Astrocyte (in vitro differentiated cells and primary cell): ENCODE measurements around the gene C12orf56. TPM values are rescaled to one million over a fixed set of nuclear protein-coding genes. Genes with fewer than 3 reads are reported as not detected.

Experiments
- DNase-seq: peaks from one replicate; pipeline ENCODE4 v3.0.0-alpha.2; 2010; ENCODE audit warnings: low read depth
- FAIRE-seq: peaks from 2 replicates; lab custom pipeline; 2011; peaks lifted over from hg19 to GRCh38; lab: Jason Lieb, UNC
- H2AFZ ChIP-seq: 2 replicates; pipeline ENCODE4 v1.6.0; 2012; ENCODE audit warnings: low read depth, low read length, inconsistent platforms
- H3K27ac ChIP-seq: 2 replicates; pipeline ENCODE4 v1.5.1; 2011; ENCODE audit warnings: low read depth, low read length, inconsistent platforms
- H3K27me3 ChIP-seq: 2 replicates; pipeline ENCODE4 v1.6.0; 2011; ENCODE audit warnings: low read length, inconsistent platforms; ENCODE audit not compliant: insufficient read depth
- H3K36me3 ChIP-seq: 2 replicates; pipeline ENCODE4 v1.5.1; 2011; ENCODE audit warnings: low read length, inconsistent platforms; ENCODE audit not compliant: insufficient read depth
- H3K4me1 ChIP-seq: 2 replicates; pipeline ENCODE4 v1.5.1; 2011; ENCODE audit warnings: low read length, inconsistent platforms; ENCODE audit not compliant: insufficient read depth
- H3K4me2 ChIP-seq: 2 replicates; pipeline ENCODE4 v1.6.0; 2012; ENCODE audit warnings: low read length, inconsistent platforms
- H3K4me3 ChIP-seq: 2 replicates; pipeline ENCODE4 v1.5.1; 2011; ENCODE audit warnings: low read depth, mild to moderate bottlenecking, low read length, inconsistent platforms; ENCODE audit not compliant: insufficient read depth
- H3K79me2 ChIP-seq: 2 replicates; pipeline ENCODE4 v1.6.0; 2012; ENCODE audit warnings: mild to moderate bottlenecking, low read length, inconsistent platforms; ENCODE audit not compliant: insufficient read depth
- H3K9ac ChIP-seq: 2 replicates; pipeline ENCODE4 v1.6.0; 2012; ENCODE audit warnings: mild to moderate bottlenecking, low read length, inconsistent platforms
- H3K9me3 ChIP-seq: 2 replicates; pipeline ENCODE4 v1.5.1; 2012; ENCODE audit warnings: low read depth, mild to moderate bottlenecking, low read length, inconsistent platforms; ENCODE audit not compliant: insufficient read depth
- H4K20me1 ChIP-seq: 2 replicates; pipeline ENCODE4 v1.6.0; 2012; ENCODE audit warnings: low read length, inconsistent platforms; ENCODE audit not compliant: insufficient read depth
- H3K27ac Mint-ChIP-seq: one replicate; pipeline ENCODE4 v1.8.0; 2021; ENCODE audit warnings: mild to moderate bottlenecking, mixed read lengths; ENCODE audit not compliant: unreplicated experiment
- H3K27me3 Mint-ChIP-seq: one replicate; pipeline ENCODE4 v1.8.0; 2021; ENCODE audit warnings: low read depth, mixed read lengths; ENCODE audit not compliant: unreplicated experiment
- H3K36me3 Mint-ChIP-seq: one replicate; pipeline ENCODE4 v1.8.0; 2021; ENCODE audit warnings: low read depth, mixed read lengths; ENCODE audit not compliant: unreplicated experiment
- H3K4me1 Mint-ChIP-seq: one replicate; pipeline ENCODE4 v1.8.0; 2021; ENCODE audit warnings: low read depth, mixed read lengths; ENCODE audit not compliant: unreplicated experiment
- H3K4me3 Mint-ChIP-seq: one replicate; pipeline ENCODE4 v1.8.0; 2021; ENCODE audit warnings: mild to moderate bottlenecking, moderate library complexity, mixed read lengths; ENCODE audit not compliant: unreplicated experiment
- H3K9me3 Mint-ChIP-seq: one replicate; pipeline ENCODE4 v1.8.0; 2021; ENCODE audit warnings: mild to moderate bottlenecking, mixed read lengths; ENCODE audit not compliant: unreplicated experiment
- CTCF ChIP-seq: IDR thresholded peaks from 2 replicates; pipeline ENCODE4 v1.5.1; 2011; ENCODE audit warnings: low read depth, mild to moderate bottlenecking, inconsistent platforms, low read length, moderate library complexity; ENCODE audit not compliant: insufficient read depth
- EZH2 ChIP-seq: IDR thresholded peaks from 2 replicates; pipeline ENCODE4 v1.6.1; 2012; ENCODE audit warnings: mild to moderate bottlenecking, low read length, inconsistent platforms; ENCODE audit not compliant: insufficient read depth
- total RNA-seq: library from RNA; stranded (reverse); gene quantifications from 2 replicates; pipeline ENCODE4 v1.2.1, GENCODE V29; 2021

C12orf56 gene
- total RNA-seq, 1 donor from 2014 or later: not detected

- Histone ChIP-seq H3K27ac (peak within 1 kb of the TSS; percentile 99), H3K9ac (peak within 1 kb of the TSS; percentile 100), H3K36me3 (no peaks in the 10 kb centered on the region), H3K9me3 (no peaks in the 10 kb centered on the region), H2AFZ (peak within 1 kb of the TSS; percentile 90), H3K4me2 (peak within 1 kb of the TSS; percentile 97), H4K20me1 (peaks cover 30% of the 10 kb centered on the region), H3K4me3 (peak within 1 kb of the TSS; percentile 96), H3K27me3 (no peaks in the 10 kb centered on the region), H3K79me2 (peaks cover 40% of the 10 kb centered on the region), H3K4me1 (peaks cover 4% of the 10 kb centered on the region)
- FAIRE-seq (no peak), DNase-seq (peak; percentile 95)
- Mint-ChIP-seq H3K4me1 (peaks cover 14% of the 10 kb centered on the region), H3K9me3 (no peaks in the 10 kb centered on the region), H3K27ac (peak within 1 kb of the TSS; percentile 98), H3K4me3 (peak within 1 kb of the TSS; percentile 93), H3K36me3 (peaks cover 3% of the 10 kb centered on the region), H3K27me3 (no peaks in the 10 kb centered on the region)
- TF ChIP-seq CTCF (no peak), EZH2 (no peak)
Observed at GRCh38 chr12:64403707-64404469, 13.3 kb upstream of the C12orf56 start, which contains the start of gene XPOT. Gene XPOT, plus strand, starts transcription at chr12:64404392. Its CDS starts 5,644 bp downstream, at chr12:64410036.

GRCh38 chr12:64402181-64402580, 11.6 kb upstream of the C12orf56 start:
- H2AFZ ChIP-seq: no peak overlapping the region

More at GRCh38 chr12:64402181-64402580, 11.6 kb upstream of the C12orf56 start:
- Mint-ChIP-seq H3K9me3 (no peaks in the 10 kb centered on the region), H3K4me3 (no peak overlapping the region), H3K36me3 (no peaks in the 10 kb centered on the region), H3K4me1 (peaks cover 2% of the 10 kb centered on the region), H3K27me3 (no peaks in the 10 kb centered on the region), H3K27ac (no peak overlapping the region)
- Histone ChIP-seq H3K36me3 (no peaks in the 10 kb centered on the region), H3K9ac (no peak overlapping the region), H3K9me3 (no peaks in the 10 kb centered on the region), H3K4me1 (peaks cover 4% of the 10 kb centered on the region), H3K4me3 (no peak overlapping the region), H4K20me1 (peaks cover 14% of the 10 kb centered on the region), H3K27ac (no peak overlapping the region), H3K27me3 (no peaks in the 10 kb centered on the region), H3K79me2 (peaks cover 23% of the 10 kb centered on the region), H3K4me2 (no peak overlapping the region)
- no peak for FAIRE-seq
- no peak for TF ChIP-seq EZH2
- no peak for TF ChIP-seq CTCF
- no peak for DNase-seq
